Measurements from ENCODE around the gene TUT1.
"Not testable (repeated sequence)": the region's sequence is repeated elsewhere in the genome, so short reads cannot be mapped to it uniquely, and the experiment has no call there.

The TUT1 gene

GRCh38 chr11:62571493-62571892 is 19.8 kb downstream of the TUT1 start:
- not testable (repeated sequence) for H3K27me3 ChIP-seq (ENCODE audit: control insufficient read depth in 2 of 2, insufficient read depth in 2 of 2, low read length in 2 of 2); H3K9ac ChIP-seq (ENCODE audit: low read depth in 1 of 2, low read length in 2 of 2); H3K4me3 ChIP-seq (ENCODE audit: low read length in 2 of 2); H3K27ac ChIP-seq (ENCODE audit: low read depth in 2 of 2, low read length in 2 of 2); H3K9me3 ChIP-seq (ENCODE audit: control insufficient read depth in 2 of 2, low read length in 2 of 2)
- H3K36me3 ChIP-seq (ENCODE audit: control insufficient read depth in 2 of 2, insufficient read depth in 2 of 2, low read length in 2 of 2) = peaks cover 32 to 43% of the 10 kb centered on the region in 2 donors
- peaks cover 22 to 27% of the 10 kb centered on the region in 2 donors for H3K4me1 ChIP-seq (ENCODE audit: control insufficient read depth in 2 of 2, insufficient read depth in 2 of 2, low read length in 2 of 2)

GRCh38 chr11:62570903-62571302 is 20.4 kb downstream of the TUT1 start:
- peaks cover 38 to 44% of the 10 kb centered on the region in 2 donors for H3K36me3 ChIP-seq (ENCODE audit: control insufficient read depth in 2 of 2, insufficient read depth in 2 of 2, low read length in 2 of 2)

GRCh38 chr11:62569611-62570010 is 21.7 kb downstream of the TUT1 start:
- H3K9me3 ChIP-seq (ENCODE audit: control insufficient read depth in 2 of 2, low read length in 2 of 2) = no peaks in the 10 kb centered on the region
- no peaks in the 10 kb centered on the region for H3K27me3 ChIP-seq (ENCODE audit: control insufficient read depth in 2 of 2, insufficient read depth in 2 of 2, low read length in 2 of 2)
- no peak overlapping the region for H3K4me3 ChIP-seq (ENCODE audit: low read length in 2 of 2)
- peaks cover 43 to 51% of the 10 kb centered on the region in 2 donors for H3K36me3 ChIP-seq (ENCODE audit: control insufficient read depth in 2 of 2, insufficient read depth in 2 of 2, low read length in 2 of 2)
- H3K9ac ChIP-seq (ENCODE audit: low read depth in 1 of 2, low read length in 2 of 2) = no peak overlapping the region
- H3K27ac ChIP-seq (ENCODE audit: low read depth in 2 of 2, low read length in 2 of 2) = no peak overlapping the region
- H3K4me1 ChIP-seq (ENCODE audit: control insufficient read depth in 2 of 2, insufficient read depth in 2 of 2, low read length in 2 of 2) = peaks cover 9 to 15% of the 10 kb centered on the region in 2 donors

More at GRCh38 chr11:62570903-62571302, 20.4 kb downstream of the TUT1 start:
- H3K9ac ChIP-seq (ENCODE audit: low read depth in 1 of 2, low read length in 2 of 2); H3K27me3 ChIP-seq (ENCODE audit: control insufficient read depth in 2 of 2, insufficient read depth in 2 of 2, low read length in 2 of 2); H3K27ac ChIP-seq (ENCODE audit: low read depth in 2 of 2, low read length in 2 of 2); H3K9me3 ChIP-seq (ENCODE audit: control insufficient read depth in 2 of 2, low read length in 2 of 2); H3K4me3 ChIP-seq (ENCODE audit: low read length in 2 of 2): not testable (repeated sequence)
- H3K4me1 ChIP-seq (ENCODE audit: control insufficient read depth in 2 of 2, insufficient read depth in 2 of 2, low read length in 2 of 2) = peaks cover 22 to 27% of the 10 kb centered on the region in 2 donors

GRCh38 chr11:62567018-62567633 is 24.2 kb downstream of the TUT1 start:
- H3K9me3 ChIP-seq (ENCODE audit: control insufficient read depth in 2 of 2, low read length in 2 of 2) = no peaks in the 10 kb centered on the region
- H3K27ac ChIP-seq (ENCODE audit: low read depth in 2 of 2, low read length in 2 of 2) = no peak overlapping the region
- H3K36me3 ChIP-seq (ENCODE audit: control insufficient read depth in 2 of 2, insufficient read depth in 2 of 2, low read length in 2 of 2) = peaks cover 50 to 65% of the 10 kb centered on the region in 2 donors
- no peak overlapping the region for H3K4me3 ChIP-seq (ENCODE audit: low read length in 2 of 2)
- peaks cover 0 to 4% of the 10 kb centered on the region in 2 donors for H3K4me1 ChIP-seq (ENCODE audit: control insufficient read depth in 2 of 2, insufficient read depth in 2 of 2, low read length in 2 of 2)
- H3K9ac ChIP-seq (ENCODE audit: low read depth in 1 of 2, low read length in 2 of 2) = no peak overlapping the region
- no peaks in the 10 kb centered on the region for H3K27me3 ChIP-seq (ENCODE audit: control insufficient read depth in 2 of 2, insufficient read depth in 2 of 2, low read length in 2 of 2)

- Histone ChIP-seq H3K9me3 (ENCODE audit: control insufficient read depth in 2 of 2, low read length in 2 of 2) (no peaks in the 10 kb centered on the region), H3K9ac (ENCODE audit: low read depth in 1 of 2, low read length in 2 of 2) (no peak overlapping the region), H3K4me1 (ENCODE audit: control insufficient read depth in 2 of 2, insufficient read depth in 2 of 2, low read length in 2 of 2) (no peaks in the 10 kb centered on the region), H3K27me3 (ENCODE audit: control insufficient read depth in 2 of 2, insufficient read depth in 2 of 2, low read length in 2 of 2) (no peaks in the 10 kb centered on the region), H3K4me3 (ENCODE audit: low read length in 2 of 2) (no peak overlapping the region), H3K36me3 (ENCODE audit: control insufficient read depth in 2 of 2, insufficient read depth in 2 of 2, low read length in 2 of 2) (peaks cover 45 to 62% of the 10 kb centered on the region in 2 donors), H3K27ac (ENCODE audit: low read depth in 2 of 2, low read length in 2 of 2) (no peak overlapping the region)
These were observed 25.1 kb downstream of the TUT1 start for GRCh38 chr11:62566247-62566646.

GRCh38 chr11:62565100-62565802 is 26.1 kb downstream of the TUT1 start:
- Histone ChIP-seq H3K36me3 (ENCODE audit: control insufficient read depth in 2 of 2, insufficient read depth in 2 of 2, low read length in 2 of 2) (peaks cover 37 to 54% of the 10 kb centered on the region in 2 donors), H3K4me3 (ENCODE audit: low read length in 2 of 2) (no peak overlapping the region)

GRCh38 chr11:62561677-62562230 is 29.6 kb downstream of the TUT1 start:
- peaks cover 21 to 24% of the 10 kb centered on the region in 2 donors for H3K4me1 ChIP-seq (ENCODE audit: control insufficient read depth in 2 of 2, insufficient read depth in 2 of 2, low read length in 2 of 2)
- H3K27me3 ChIP-seq (ENCODE audit: control insufficient read depth in 2 of 2, insufficient read depth in 2 of 2, low read length in 2 of 2); H3K9ac ChIP-seq (ENCODE audit: low read depth in 1 of 2, low read length in 2 of 2); H3K4me3 ChIP-seq (ENCODE audit: low read length in 2 of 2); H3K9me3 ChIP-seq (ENCODE audit: control insufficient read depth in 2 of 2, low read length in 2 of 2); H3K27ac ChIP-seq (ENCODE audit: low read depth in 2 of 2, low read length in 2 of 2): not testable (repeated sequence)
- H3K36me3 ChIP-seq (ENCODE audit: control insufficient read depth in 2 of 2, insufficient read depth in 2 of 2, low read length in 2 of 2) = peaks cover 38 to 53% of the 10 kb centered on the region in 2 donors

More at GRCh38 chr11:62565100-62565802, 26.1 kb downstream of the TUT1 start:
- no peak overlapping the region for H3K27ac ChIP-seq (ENCODE audit: low read depth in 2 of 2, low read length in 2 of 2)
- H3K27me3 ChIP-seq (ENCODE audit: control insufficient read depth in 2 of 2, insufficient read depth in 2 of 2, low read length in 2 of 2) = no peaks in the 10 kb centered on the region
- peaks cover 3 to 5% of the 10 kb centered on the region in 2 donors for H3K4me1 ChIP-seq (ENCODE audit: control insufficient read depth in 2 of 2, insufficient read depth in 2 of 2, low read length in 2 of 2)
- no peaks in the 10 kb centered on the region for H3K9me3 ChIP-seq (ENCODE audit: control insufficient read depth in 2 of 2, low read length in 2 of 2)
- no peak overlapping the region for H3K9ac ChIP-seq (ENCODE audit: low read depth in 1 of 2, low read length in 2 of 2)

- Histone ChIP-seq H3K4me1 (ENCODE audit: control insufficient read depth in 2 of 2, insufficient read depth in 2 of 2, low read length in 2 of 2) (peaks cover 33 to 36% of the 10 kb centered on the region in 2 donors), H3K27me3 (ENCODE audit: control insufficient read depth in 2 of 2, insufficient read depth in 2 of 2, low read length in 2 of 2) (no peaks in the 10 kb centered on the region), H3K27ac (ENCODE audit: low read depth in 2 of 2, low read length in 2 of 2) (peak overlapping the region; percentile 26 to 65), H3K9me3 (ENCODE audit: control insufficient read depth in 2 of 2, low read length in 2 of 2) (no peaks in the 10 kb centered on the region), H3K36me3 (ENCODE audit: control insufficient read depth in 2 of 2, insufficient read depth in 2 of 2, low read length in 2 of 2) (peaks cover 28 to 42% of the 10 kb centered on the region in 2 donors), H3K9ac (ENCODE audit: low read depth in 1 of 2, low read length in 2 of 2) (peak overlapping the region in 1 of 2 donors; percentile 16), H3K4me3 (ENCODE audit: low read length in 2 of 2) (no peak overlapping the region)
These were observed 30.7 kb downstream of the TUT1 start for GRCh38 chr11:62560566-62561103.

- not testable (repeated sequence) for H3K27me3 ChIP-seq (ENCODE audit: control insufficient read depth in 2 of 2, insufficient read depth in 2 of 2, low read length in 2 of 2); H3K4me3 ChIP-seq (ENCODE audit: low read length in 2 of 2); H3K9me3 ChIP-seq (ENCODE audit: control insufficient read depth in 2 of 2, low read length in 2 of 2); H3K9ac ChIP-seq (ENCODE audit: low read depth in 1 of 2, low read length in 2 of 2)
- Histone ChIP-seq H3K4me1 (ENCODE audit: control insufficient read depth in 2 of 2, insufficient read depth in 2 of 2, low read length in 2 of 2) (peaks cover 43 to 46% of the 10 kb centered on the region in 2 donors), H3K36me3 (ENCODE audit: control insufficient read depth in 2 of 2, insufficient read depth in 2 of 2, low read length in 2 of 2) (peaks cover 26 to 35% of the 10 kb centered on the region in 2 donors), H3K27ac (ENCODE audit: low read depth in 2 of 2, low read length in 2 of 2) (peak overlapping the region; percentile 10 to 16)
These were observed 31.7 kb downstream of the TUT1 start for GRCh38 chr11:62559626-62560025.

GRCh38 chr11:62559204-62559603 is 32.1 kb downstream of the TUT1 start:
- no peaks in the 10 kb centered on the region for H3K27me3 ChIP-seq (ENCODE audit: control insufficient read depth in 2 of 2, insufficient read depth in 2 of 2, low read length in 2 of 2)
- peaks cover 47 to 50% of the 10 kb centered on the region in 2 donors for H3K4me1 ChIP-seq (ENCODE audit: control insufficient read depth in 2 of 2, insufficient read depth in 2 of 2, low read length in 2 of 2)
- peaks cover 26 to 35% of the 10 kb centered on the region in 2 donors for H3K36me3 ChIP-seq (ENCODE audit: control insufficient read depth in 2 of 2, insufficient read depth in 2 of 2, low read length in 2 of 2)
- H3K4me3 ChIP-seq (ENCODE audit: low read length in 2 of 2) = no peak overlapping the region
- H3K9ac ChIP-seq (ENCODE audit: low read depth in 1 of 2, low read length in 2 of 2) = no peak overlapping the region
- H3K27ac ChIP-seq (ENCODE audit: low read depth in 2 of 2, low read length in 2 of 2) = no peak overlapping the region
- H3K9me3 ChIP-seq (ENCODE audit: control insufficient read depth in 2 of 2, low read length in 2 of 2) = no peaks in the 10 kb centered on the region
